Esophagus squamous epithelium (tissue), 4 donors: Measurements from ENCODE around the gene USP20.

ENCODE experiments used
- CTCF ChIP-seq, 6 experiments: fragments of 450-650 bp in 4 of 6; fragments of 200-600 bp in 2 of 6; sonication (generic) in 2 of 6; IDR thresholded peaks; one replicate each; pipeline ENCODE4 v1.5.1; 2016 to 2019; ENCODE audit warnings: antibody characterized with exemption in 6 of 6, mild to moderate bottlenecking in 4 of 6, moderate library complexity in 4 of 6
- POLR2A ChIP-seq, 4 donors: fragments of 450-650 bp; IDR thresholded peaks; one replicate each; pipeline ENCODE4 v1.6.1; 2017; ENCODE audit warnings: antibody characterized with exemption in 4 of 4, mild to moderate bottlenecking in 4 of 4, moderate library complexity in 3 of 4

DNA sequence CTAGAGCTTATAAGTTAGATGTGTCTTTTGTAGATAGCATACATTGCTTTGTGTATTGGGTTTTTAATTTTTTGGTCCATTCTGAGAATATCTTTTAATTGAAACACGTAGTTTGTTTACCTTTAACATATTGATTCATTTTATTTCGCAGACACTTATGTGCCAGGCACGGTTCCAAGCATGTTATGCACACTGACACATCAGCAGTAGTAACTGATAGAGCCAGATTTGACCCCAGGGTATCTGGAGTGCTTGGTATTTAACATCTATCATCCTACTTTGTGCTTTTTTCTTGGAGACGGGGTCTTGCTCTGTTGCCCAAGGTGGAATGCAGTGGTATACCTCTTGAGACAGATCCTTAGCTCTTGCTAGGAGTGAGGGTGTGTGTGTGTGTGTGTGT lies 71.9 kb downstream of the USP20 start:
- TF ChIP-seq CTCF (IDR thresholded peaks at IDR 0.05) (no peak), POLR2A (IDR thresholded peaks at IDR 0.05) (no peak)
